ENCODE data around the gene KRTAP9-1. TPM values are rescaled to one million over a fixed set of nuclear protein-coding genes. Genes with fewer than 3 reads are reported as not detected.

The KRTAP9-1 gene
- polyA plus RNA-seq, 1 donor from 2014 or later: not detected

- H4K20me1 ChIP-seq (ENCODE audit: insufficient read depth): no peaks in the 10 kb centered on the region
- H3K9me2 ChIP-seq (ENCODE audit: insufficient read depth, low read length): no peaks in the 10 kb centered on the region
- no peak overlapping the region for H3K4me3 ChIP-seq (ENCODE audit: low read length)
- H3K27ac ChIP-seq (ENCODE audit: low read length): no peak overlapping the region
- TF ChIP-seq SMC3 (conservative IDR thresholded peaks at IDR 0.05; ENCODE audit: poor library complexity) (no peak), REST (IDR thresholded peaks at IDR 0.05; ENCODE audit: borderline replicate concordance) (no peak), POLR2AphosphoS5 (IDR thresholded peaks at IDR 0.05) (no peak), EZH2 (IDR thresholded peaks at IDR 0.05; ENCODE audit: borderline replicate concordance, insufficient read depth, low read length, poor library complexity, severe bottlenecking) (no peak), EP300 (conservative IDR thresholded peaks at IDR 0.05; ENCODE audit: poor library complexity, severe bottlenecking) (no peak), MXI1 (conservative IDR thresholded peaks at IDR 0.05; ENCODE audit: poor library complexity, severe bottlenecking) (no peak), TAF1 (IDR thresholded peaks at IDR 0.05; ENCODE audit: low read depth) (no peak), RAD21 (conservative IDR thresholded peaks at IDR 0.05) (no peak)
- TF ChIP-seq, protein P1, sequence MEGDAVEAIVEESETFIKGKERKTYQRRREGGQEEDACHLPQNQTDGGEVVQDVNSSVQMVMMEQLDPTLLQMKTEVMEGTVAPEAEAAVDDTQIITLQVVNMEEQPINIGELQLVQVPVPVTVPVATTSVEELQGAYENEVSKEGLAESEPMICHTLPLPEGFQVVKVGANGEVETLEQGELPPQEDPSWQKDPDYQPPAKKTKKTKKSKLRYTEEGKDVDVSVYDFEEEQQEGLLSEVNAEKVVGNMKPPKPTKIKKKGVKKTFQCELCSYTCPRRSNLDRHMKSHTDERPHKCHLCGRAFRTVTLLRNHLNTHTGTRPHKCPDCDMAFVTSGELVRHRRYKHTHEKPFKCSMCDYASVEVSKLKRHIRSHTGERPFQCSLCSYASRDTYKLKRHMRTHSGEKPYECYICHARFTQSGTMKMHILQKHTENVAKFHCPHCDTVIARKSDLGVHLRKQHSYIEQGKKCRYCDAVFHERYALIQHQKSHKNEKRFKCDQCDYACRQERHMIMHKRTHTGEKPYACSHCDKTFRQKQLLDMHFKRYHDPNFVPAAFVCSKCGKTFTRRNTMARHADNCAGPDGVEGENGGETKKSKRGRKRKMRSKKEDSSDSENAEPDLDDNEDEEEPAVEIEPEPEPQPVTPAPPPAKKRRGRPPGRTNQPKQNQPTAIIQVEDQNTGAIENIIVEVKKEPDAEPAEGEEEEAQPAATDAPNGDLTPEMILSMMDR (IDR thresholded peaks at IDR 0.05; ENCODE audit: poor library complexity, severe bottlenecking): no peak
- peaks cover under 1% of the 10 kb centered on the region for H3K9me3 ChIP-seq (ENCODE audit: low read length)
- no peaks in the 10 kb centered on the region for H3K79me2 ChIP-seq (replicated peaks; ENCODE audit: insufficient read depth, low read length)
- H3K36me3 ChIP-seq (ENCODE audit: insufficient read depth, low read length): no peaks in the 10 kb centered on the region
- no peaks in the 10 kb centered on the region for H3K27me3 ChIP-seq (ENCODE audit: insufficient read depth, low read depth, low read length)
- no peaks in the 10 kb centered on the region for H3F3A ChIP-seq (ENCODE audit: insufficient read depth, low read length, poor library complexity, severe bottlenecking)
- H3K9ac ChIP-seq (ENCODE audit: low read length): no peak overlapping the region
- no peak overlapping the region for H3K4me2 ChIP-seq (ENCODE audit: low read length)
- no peak overlapping the region for H2AFZ ChIP-seq (ENCODE audit: low read depth, low read length)
Measured at GRCh38 chr17:41145261-41145660, 44.4 kb upstream of the KRTAP9-1 start.

GRCh38 chr17:41147531-41148204 lies 42.0 kb upstream of the KRTAP9-1 start:
- no peak overlapping the region for H3K4me3 ChIP-seq (ENCODE audit: low read length)

More at GRCh38 chr17:41147531-41148204, 42.0 kb upstream of the KRTAP9-1 start:
- H3K27ac ChIP-seq (ENCODE audit: low read length): no peak overlapping the region
- no peaks in the 10 kb centered on the region for H3K9me2 ChIP-seq (ENCODE audit: insufficient read depth, low read length)
- H3K27me3 ChIP-seq (ENCODE audit: insufficient read depth, low read depth, low read length): no peaks in the 10 kb centered on the region
- H3K9ac ChIP-seq (ENCODE audit: low read length): no peak overlapping the region
- H3F3A ChIP-seq (ENCODE audit: insufficient read depth, low read length, poor library complexity, severe bottlenecking): no peaks in the 10 kb centered on the region
- H4K20me1 ChIP-seq (ENCODE audit: insufficient read depth): no peaks in the 10 kb centered on the region
- H2AFZ ChIP-seq (ENCODE audit: low read depth, low read length): no peak overlapping the region
- no peaks in the 10 kb centered on the region for H3K9me3 ChIP-seq (ENCODE audit: low read length)
- no peaks in the 10 kb centered on the region for H3K79me2 ChIP-seq (replicated peaks; ENCODE audit: insufficient read depth, low read length)
- H3K4me2 ChIP-seq (ENCODE audit: low read length): no peak overlapping the region
- TF ChIP-seq REST (IDR thresholded peaks at IDR 0.05; ENCODE audit: borderline replicate concordance) (no peak), EZH2 (IDR thresholded peaks at IDR 0.05; ENCODE audit: borderline replicate concordance, insufficient read depth, low read length, poor library complexity, severe bottlenecking) (no peak), EP300 (conservative IDR thresholded peaks at IDR 0.05; ENCODE audit: poor library complexity, severe bottlenecking) (no peak), POLR2AphosphoS5 (IDR thresholded peaks at IDR 0.05) (no peak), RAD21 (conservative IDR thresholded peaks at IDR 0.05) (no peak), MXI1 (conservative IDR thresholded peaks at IDR 0.05; ENCODE audit: poor library complexity, severe bottlenecking) (no peak), SMC3 (conservative IDR thresholded peaks at IDR 0.05; ENCODE audit: poor library complexity) (no peak), TAF1 (IDR thresholded peaks at IDR 0.05; ENCODE audit: low read depth) (no peak)
- H3K36me3 ChIP-seq (ENCODE audit: insufficient read depth, low read length): no peaks in the 10 kb centered on the region
